SHP77 (cell line): ENCODE results near the gene CASQ2.

Experiments used
- DNase-seq, 2 experiments: peaks; one replicate each; lab custom pipeline; 2025; lab: John Stamatoyannopoulos, UW

The CASQ2 gene

GRCh38 chr1:115697619-115698018 is 70.9 kb downstream of the CASQ2 start:
- DNase-seq, result no peak

GRCh38 chr1:115694805-115695204 is 73.7 kb downstream of the CASQ2 start:
- no peak for DNase-seq

DNA sequence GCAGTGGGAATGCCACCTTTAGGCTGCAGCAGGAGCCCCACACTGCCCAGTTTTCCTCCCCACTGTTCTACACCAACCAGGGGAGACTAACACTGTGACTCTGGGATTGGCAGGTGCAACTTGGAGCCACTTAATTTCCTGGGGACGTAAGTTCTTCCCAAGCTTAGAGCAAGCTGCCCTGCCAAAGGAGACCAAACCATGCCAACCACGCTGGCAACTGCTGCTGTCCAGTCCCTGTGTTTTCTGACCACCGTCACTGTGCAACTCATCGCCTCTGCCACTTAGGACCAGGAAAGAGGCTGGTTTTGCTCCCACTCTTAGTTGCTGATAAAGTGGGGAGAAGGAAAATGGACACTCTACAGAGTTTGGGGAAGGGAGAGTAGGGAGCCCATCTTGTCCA is 76.3 kb downstream of the CASQ2 start:
- no peak for DNase-seq

DNA sequence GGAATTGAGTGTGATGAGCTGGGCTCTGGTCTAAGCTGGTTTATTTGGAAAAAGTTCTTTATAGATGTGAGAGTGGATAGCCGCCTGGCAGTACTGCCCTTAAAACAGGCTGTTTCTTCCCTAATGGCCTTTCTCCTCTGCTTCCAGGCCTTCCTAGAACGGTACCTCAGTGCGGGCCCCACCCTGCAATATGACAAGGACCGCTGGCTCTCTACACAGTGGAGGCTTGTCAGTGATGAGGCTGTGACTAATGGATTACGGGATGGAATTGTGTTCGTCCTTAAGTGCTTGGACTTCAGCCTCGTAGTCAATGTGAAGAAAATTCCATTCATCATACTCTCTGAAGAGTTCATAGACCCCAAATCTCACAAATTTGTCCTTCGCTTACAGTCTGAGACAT is 77.5 kb downstream of the CASQ2 start:
- DNase-seq, result no peak

- no peak for DNase-seq
Observed at GRCh38 chr1:115687744-115688143, 80.8 kb downstream of the CASQ2 start.

GRCh38 chr1:115685029-115685705 is 83.3 kb downstream of the CASQ2 start:
- no peak for DNase-seq

- DNase-seq, result no peak
Observed at GRCh38 chr1:115682792-115683191, 85.7 kb downstream of the CASQ2 start.

DNA sequence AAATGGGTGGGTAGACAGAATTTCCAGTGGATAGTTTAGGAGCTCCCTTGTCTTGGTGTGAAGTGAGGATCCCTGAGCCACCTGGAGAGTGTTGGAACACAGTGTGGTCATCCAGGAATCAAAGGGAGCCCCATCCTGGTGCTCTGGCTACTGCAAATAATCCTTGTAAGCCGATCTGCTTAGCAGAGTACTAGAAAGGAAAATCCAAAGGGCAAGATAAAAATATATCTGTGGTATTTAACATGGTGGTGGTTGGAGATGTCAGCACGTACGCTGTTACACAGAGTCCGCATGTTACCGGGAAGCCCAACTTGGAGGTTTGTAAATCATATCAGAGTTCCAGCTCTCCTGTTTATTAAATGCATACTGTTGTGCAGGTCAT is 87.8 kb downstream of the CASQ2 start:
- no peak for DNase-seq

- no peak for DNase-seq
Observed at GRCh38 chr1:115679141-115679611, 89.3 kb downstream of the CASQ2 start.

GRCh38 chr1:115678141-115678540 is 90.4 kb downstream of the CASQ2 start:
- DNase-seq, result no peak

- DNase-seq, result no peak
Observed at GRCh38 chr1:115677565-115677964, 90.9 kb downstream of the CASQ2 start.

DNA sequence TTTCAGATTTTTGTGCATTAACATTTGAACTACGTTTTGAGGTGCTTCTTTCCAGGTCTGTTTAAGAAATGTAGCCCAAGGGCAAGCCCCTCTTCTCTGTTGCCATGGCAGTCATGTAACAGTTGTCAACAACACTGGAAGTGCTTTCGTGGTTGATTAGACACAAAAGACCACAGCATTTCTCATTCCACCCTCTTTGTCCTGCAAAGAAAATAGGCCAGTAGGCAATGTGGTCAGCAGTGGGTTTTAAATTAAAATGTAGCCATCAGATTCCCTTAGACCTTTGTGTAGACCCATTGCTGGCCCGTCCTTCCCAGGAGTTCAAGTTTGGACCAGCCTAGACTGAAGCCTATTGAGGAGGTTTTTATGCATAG is 91.3 kb downstream of the CASQ2 start:
- no peak for DNase-seq

GRCh38 chr1:115676498-115677181 is 91.9 kb downstream of the CASQ2 start:
- no peak for DNase-seq

- no peak for DNase-seq
Observed at GRCh38 chr1:115672224-115673009, 96.1 kb downstream of the CASQ2 start.

- DNase-seq, result peak; percentile 26 to 43
Observed at GRCh38 chr1:115671176-115671934, 97.2 kb downstream of the CASQ2 start.

- DNase-seq, result peak; percentile 83 to 91
Observed at GRCh38 chr1:115670476-115671175, 97.9 kb downstream of the CASQ2 start.

- no peak for DNase-seq
Observed at GRCh38 chr1:115669886-115670285, 98.6 kb downstream of the CASQ2 start.

- DNase-seq, result peak in 1 of 2 experiments; percentile 2
Observed at GRCh38 chr1:115669002-115669673, 99.4 kb downstream of the CASQ2 start.

- DNase-seq, result no peak
Observed at GRCh38 chr1:115668579-115668978, 99.9 kb downstream of the CASQ2 start.

- no peak for DNase-seq
Observed at GRCh38 chr1:115666702-115667101, 101.8 kb downstream of the CASQ2 start.

GRCh38 chr1:115666206-115666605 is 102.3 kb downstream of the CASQ2 start:
- DNase-seq, result no peak
